Loucy (cell line): ENCODE data around the gene LTB.

Source experiments
- H2AFZ ChIP-seq: fragments of 200-600 bp; sonication (generic); 2 replicates; pipeline ENCODE4 v1.6.0; 2016; ENCODE audit warnings: antibody characterized with exemption, mild to moderate bottlenecking, low read length, moderate library complexity
- H3F3A ChIP-seq: fragments of 200-600 bp; 2 replicates; pipeline ENCODE4 v1.6.0; 2016; ENCODE audit warnings: antibody characterized with exemption, low read depth, mild to moderate bottlenecking
- H3K27me3 ChIP-seq: fragments of 200-600 bp; sonication (generic); 2 replicates; pipeline ENCODE4 v1.6.1; 2014; ENCODE audit warnings: low read length, mild to moderate bottlenecking; ENCODE audit not compliant: insufficient read depth, poor library complexity, severe bottlenecking
- H3K36me3 ChIP-seq: fragments of 200-600 bp; sonication (generic); 2 replicates; pipeline ENCODE4 v1.6.1; 2016; ENCODE audit warnings: low read length; ENCODE audit not compliant: insufficient read depth
- H3K4me1 ChIP-seq: fragments of 200-600 bp; sonication (generic); 2 replicates; pipeline ENCODE4 v1.5.1; 2014; ENCODE audit warnings: low read length, mild to moderate bottlenecking; ENCODE audit not compliant: insufficient read depth, poor library complexity, severe bottlenecking
- H3K4me2 ChIP-seq: fragments of 200-600 bp; sonication (generic); 2 replicates; pipeline ENCODE4 v1.6.0; 2014; ENCODE audit warnings: antibody characterized with exemption, low read length, low read depth, mild to moderate bottlenecking; ENCODE audit not compliant: poor library complexity, severe bottlenecking
- H3K4me3 ChIP-seq: fragments of 200-600 bp; sonication (generic); 2 replicates; pipeline ENCODE4 v1.5.1; 2014; ENCODE audit warnings: low read length, mild to moderate bottlenecking, mixed read lengths; ENCODE audit not compliant: poor library complexity, severe bottlenecking
- H3K79me2 ChIP-seq: fragments of 200-600 bp; sonication (generic); 2 replicates; pipeline ENCODE4 v1.6.1; 2014; ENCODE audit warnings: low read length; ENCODE audit not compliant: insufficient read depth
- H3K9ac ChIP-seq: fragments of 200-600 bp; sonication (generic); 2 replicates; pipeline ENCODE4 v1.6.0; 2014; ENCODE audit warnings: mild to moderate bottlenecking, low read depth, low read length, moderate library complexity; ENCODE audit not compliant: poor library complexity, severe bottlenecking
- H3K9me2 ChIP-seq: fragments of 200-600 bp; sonication (generic); replicated peaks from 2 replicates; pipeline ENCODE4 v1.6.1; 2016; ENCODE audit warnings: low read depth, low read length, mixed read lengths
- H3K9me3 ChIP-seq: fragments of 200-600 bp; sonication (generic); 2 replicates; pipeline ENCODE4 v1.6.1; 2014; ENCODE audit warnings: mild to moderate bottlenecking, antibody characterized with exemption, low read length, low read depth; ENCODE audit not compliant: insufficient read depth
- H4K20me1 ChIP-seq: fragments of 200-600 bp; sonication (generic); 2 replicates; pipeline ENCODE4 v1.6.0; 2014; ENCODE audit warnings: antibody characterized with exemption, low read length, mild to moderate bottlenecking; ENCODE audit not compliant: insufficient read depth, poor library complexity, severe bottlenecking
- CTCF ChIP-seq: fragments of 200-600 bp; sonication (generic); conservative IDR thresholded peaks from 2 replicates; pipeline ENCODE4 v1.5.1; 2014; ENCODE audit warnings: mild to moderate bottlenecking, antibody characterized with exemption, low read length
- EZH2phosphoT487 ChIP-seq: fragments of 200-600 bp; IDR thresholded peaks from 2 replicates; pipeline ENCODE4 v1.6.1; 2018; ENCODE audit warnings: antibody characterized with exemption, mild to moderate bottlenecking, moderate library complexity, borderline replicate concordance

The LTB gene

GRCh38 chr6:31619805-31620585 is 37.8 kb upstream of the LTB start:
- H3K27me3 ChIP-seq = peaks cover 10% of the 10 kb centered on the region
- TF ChIP-seq EZH2phosphoT487 (no peak), CTCF (no peak)
- peak overlapping the region; percentile 94 for H3K4me3 ChIP-seq
- peak overlapping the region; percentile 77 for H3K9ac ChIP-seq
- peaks cover 85% of the 10 kb centered on the region for H3K79me2 ChIP-seq
- H3K4me2 ChIP-seq = peak overlapping the region; percentile 97
- no peaks in the 10 kb centered on the region for H3K9me2 ChIP-seq
- peaks cover 42% of the 10 kb centered on the region for H4K20me1 ChIP-seq
- peak overlapping the region; percentile 68; the same call in 1 of the 2 replicates for H2AFZ ChIP-seq
- peaks cover 12% of the 10 kb centered on the region; the same call in 1 of the 2 replicates for H3F3A ChIP-seq
- no peaks in the 10 kb centered on the region for H3K9me3 ChIP-seq
- peaks cover 56% of the 10 kb centered on the region for H3K4me1 ChIP-seq
- H3K36me3 ChIP-seq = peaks cover 23% of the 10 kb centered on the region; the same call in 1 of the 2 replicates

- peaks cover 61% of the 10 kb centered on the region for H3K79me2 ChIP-seq
- no peaks in the 10 kb centered on the region for H3K9me2 ChIP-seq
- H2AFZ ChIP-seq = no peak overlapping the region
- peaks cover 12% of the 10 kb centered on the region; the same call in 1 of the 2 replicates for H3F3A ChIP-seq
- peaks cover 12% of the 10 kb centered on the region for H4K20me1 ChIP-seq
- H3K9me3 ChIP-seq = no peaks in the 10 kb centered on the region
- TF ChIP-seq CTCF (no peak), EZH2phosphoT487 (no peak)
- peak overlapping the region; percentile 98 for H3K9ac ChIP-seq
- H3K36me3 ChIP-seq = no peaks in the 10 kb centered on the region
- peaks cover 44% of the 10 kb centered on the region for H3K4me1 ChIP-seq
- H3K4me2 ChIP-seq = peak overlapping the region; percentile 97
- H3K4me3 ChIP-seq = peak overlapping the region; percentile 81
- H3K27me3 ChIP-seq = peaks cover 10% of the 10 kb centered on the region
Measured at GRCh38 chr6:31617010-31617409, 34.8 kb upstream of the LTB start.

- H3K4me3 ChIP-seq = peak overlapping the region; percentile 81
- H2AFZ ChIP-seq = peak overlapping the region; percentile 25; the same call in 1 of the 2 replicates
Measured at GRCh38 chr6:31615748-31616147, 33.5 kb upstream of the LTB start.

More at GRCh38 chr6:31615748-31616147, 33.5 kb upstream of the LTB start:
- Histone ChIP-seq H4K20me1 (no peaks in the 10 kb centered on the region), H3K27me3 (peaks cover 3% of the 10 kb centered on the region), H3K79me2 (peaks cover 48% of the 10 kb centered on the region), H3K9me2 (no peaks in the 10 kb centered on the region), H3K9ac (peak overlapping the region; percentile 98), H3F3A (peaks cover 12% of the 10 kb centered on the region; the same call in 1 of the 2 replicates), H3K4me2 (peak overlapping the region; percentile 97), H3K9me3 (no peaks in the 10 kb centered on the region), H3K4me1 (peaks cover 38% of the 10 kb centered on the region), H3K36me3 (no peaks in the 10 kb centered on the region)
- no peak for TF ChIP-seq CTCF
- no peak for TF ChIP-seq EZH2phosphoT487
